DOHH2 (cell line): Measurements from ENCODE around the gene FCRL5.
"Not testable (repeated sequence)": the region's sequence is repeated elsewhere in the genome, so short reads cannot be mapped to it uniquely, and the experiment has no call there.

Experiments
- H3F3A ChIP-seq: fragments of 200-600 bp; sonication (generic), shearing (Covaris generic); 2 replicates; pipeline ENCODE4 v1.6.0; 2016; ENCODE audit warnings: antibody characterized with exemption, mild to moderate bottlenecking; ENCODE audit not compliant: control insufficient read depth, insufficient read depth
- H3K27ac ChIP-seq: fragments of 200-600 bp; sonication (generic); 2 replicates; pipeline ENCODE4 v1.5.1; 2014; ENCODE audit warnings: low read depth, mild to moderate bottlenecking, low read length, moderate library complexity
- H3K27me3 ChIP-seq: fragments of 200-600 bp; sonication (generic); 2 replicates; pipeline ENCODE4 v1.6.1; 2014; ENCODE audit warnings: mild to moderate bottlenecking, low read length, mixed read lengths; ENCODE audit not compliant: control insufficient read depth
- H3K36me3 ChIP-seq: fragments of 200-600 bp; sonication (generic); 2 replicates; pipeline ENCODE4 v1.6.1; 2014; ENCODE audit warnings: mild to moderate bottlenecking, low read length, moderate library complexity, mixed read lengths; ENCODE audit not compliant: control insufficient read depth
- H3K4me1 ChIP-seq: fragments of 200-600 bp; sonication (generic); 2 replicates; pipeline ENCODE4 v1.6.1; 2014; ENCODE audit warnings: mild to moderate bottlenecking, low read length, mixed read lengths; ENCODE audit not compliant: control insufficient read depth
- H3K4me2 ChIP-seq: fragments of 200-600 bp; sonication (generic); 2 replicates; pipeline ENCODE4 v1.6.0; 2014; ENCODE audit warnings: mild to moderate bottlenecking, low read length, moderate library complexity
- H3K4me3 ChIP-seq: fragments of 200-600 bp; sonication (generic); 2 replicates; pipeline ENCODE4 v1.5.1; 2014; ENCODE audit warnings: mild to moderate bottlenecking, low read length, mixed read lengths
- H3K79me2 ChIP-seq: fragments of 200-600 bp; sonication (generic); 2 replicates; pipeline ENCODE4 v1.6.1; 2014; ENCODE audit warnings: mild to moderate bottlenecking, low read length, mixed read lengths; ENCODE audit not compliant: control insufficient read depth
- H3K9me2 ChIP-seq: fragments of 200-600 bp; sonication (generic); replicated peaks from 2 replicates; pipeline ENCODE4 v1.6.1; 2014; ENCODE audit warnings: mild to moderate bottlenecking, low read length, mixed read lengths; ENCODE audit not compliant: control insufficient read depth
- H3K9me3 ChIP-seq: fragments of 200-600 bp; sonication (generic); 2 replicates; pipeline ENCODE4 v1.6.1; 2014; ENCODE audit warnings: antibody characterized with exemption, low read length, mixed read lengths; ENCODE audit not compliant: control insufficient read depth, insufficient read depth
- H4K20me1 ChIP-seq: fragments of 200-600 bp; sonication (generic); 2 replicates; pipeline ENCODE4 v1.6.0; 2014; ENCODE audit warnings: low read depth, mild to moderate bottlenecking, antibody characterized with exemption, low read length, moderate library complexity; ENCODE audit not compliant: control insufficient read depth, insufficient read depth
- EZH2phosphoT487 ChIP-seq: fragments of 200-600 bp; sonication (generic); IDR thresholded peaks from 2 replicates; pipeline ENCODE4 v1.6.1; 2017; ENCODE audit warnings: borderline replicate concordance, mild to moderate bottlenecking, antibody characterized with exemption, low read length, moderate library complexity, mixed read lengths
- TF ChIP-seq, protein P1 (sequence below): fragments of 200-600 bp; sonication (generic); IDR thresholded peaks from one replicate; pipeline ENCODE4 v1.5.1; 2014; ENCODE audit warnings: antibody characterized with exemption, mild to moderate bottlenecking, low read depth, low read length; ENCODE audit not compliant: poor library complexity, severe bottlenecking

The FCRL5 gene

DNA sequence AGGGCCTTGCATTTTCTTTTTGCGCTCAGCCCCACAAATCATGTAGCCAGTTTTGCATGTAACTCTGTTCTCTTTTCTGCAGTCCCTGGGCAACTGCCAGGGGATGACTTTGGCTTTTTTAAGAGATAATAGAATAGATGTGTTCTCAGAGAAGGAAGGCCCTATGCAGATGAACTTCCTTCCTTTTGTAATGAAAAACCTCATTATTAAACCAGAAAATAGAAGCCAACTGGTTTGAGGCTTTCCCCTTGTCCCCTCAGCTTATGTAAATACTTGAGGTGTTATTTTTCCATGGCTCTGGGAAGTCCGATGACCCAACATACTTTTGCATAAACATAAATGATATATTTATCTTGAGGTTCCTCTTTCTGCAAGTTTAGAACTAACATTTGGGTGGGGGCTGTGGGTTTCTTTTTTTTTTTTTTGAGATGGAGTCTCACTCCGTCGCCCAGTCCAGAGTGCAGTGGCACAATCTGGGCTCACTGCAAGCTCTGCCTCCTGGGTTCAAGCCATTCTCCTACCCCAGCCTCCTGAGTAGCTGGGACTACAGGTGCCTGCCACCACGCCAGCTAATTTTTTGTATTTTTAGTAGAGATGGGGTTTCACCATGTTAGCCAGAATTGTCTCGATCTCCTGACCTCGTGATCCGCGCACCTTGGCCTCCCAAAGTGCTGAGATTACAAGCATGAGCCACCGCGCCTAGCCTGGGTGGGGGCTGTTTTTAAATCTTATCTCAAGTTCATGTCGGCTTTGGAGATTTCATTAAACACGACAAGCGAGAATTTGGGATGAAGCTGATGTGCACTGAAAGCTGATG is 14.4 kb upstream of the FCRL5 start:
- Histone ChIP-seq H3K27me3 (peaks cover 25% of the 10 kb centered on the region), H3F3A (peaks cover 20% of the 10 kb centered on the region), H3K4me1 (peaks cover 83% of the 10 kb centered on the region), H3K9me2 (no peaks in the 10 kb centered on the region), H4K20me1 (no peaks in the 10 kb centered on the region), H3K36me3 (no peaks in the 10 kb centered on the region), H3K4me3 (peak overlapping the region; percentile 31), H3K9me3 (no peaks in the 10 kb centered on the region), H3K79me2 (no peaks in the 10 kb centered on the region), H3K4me2 (peak overlapping the region; percentile 46), H3K27ac (peak overlapping the region; percentile 43)
- TF ChIP-seq EZH2phosphoT487, result no peak
- TF ChIP-seq, protein P1, sequence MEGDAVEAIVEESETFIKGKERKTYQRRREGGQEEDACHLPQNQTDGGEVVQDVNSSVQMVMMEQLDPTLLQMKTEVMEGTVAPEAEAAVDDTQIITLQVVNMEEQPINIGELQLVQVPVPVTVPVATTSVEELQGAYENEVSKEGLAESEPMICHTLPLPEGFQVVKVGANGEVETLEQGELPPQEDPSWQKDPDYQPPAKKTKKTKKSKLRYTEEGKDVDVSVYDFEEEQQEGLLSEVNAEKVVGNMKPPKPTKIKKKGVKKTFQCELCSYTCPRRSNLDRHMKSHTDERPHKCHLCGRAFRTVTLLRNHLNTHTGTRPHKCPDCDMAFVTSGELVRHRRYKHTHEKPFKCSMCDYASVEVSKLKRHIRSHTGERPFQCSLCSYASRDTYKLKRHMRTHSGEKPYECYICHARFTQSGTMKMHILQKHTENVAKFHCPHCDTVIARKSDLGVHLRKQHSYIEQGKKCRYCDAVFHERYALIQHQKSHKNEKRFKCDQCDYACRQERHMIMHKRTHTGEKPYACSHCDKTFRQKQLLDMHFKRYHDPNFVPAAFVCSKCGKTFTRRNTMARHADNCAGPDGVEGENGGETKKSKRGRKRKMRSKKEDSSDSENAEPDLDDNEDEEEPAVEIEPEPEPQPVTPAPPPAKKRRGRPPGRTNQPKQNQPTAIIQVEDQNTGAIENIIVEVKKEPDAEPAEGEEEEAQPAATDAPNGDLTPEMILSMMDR, result no peak

DNA sequence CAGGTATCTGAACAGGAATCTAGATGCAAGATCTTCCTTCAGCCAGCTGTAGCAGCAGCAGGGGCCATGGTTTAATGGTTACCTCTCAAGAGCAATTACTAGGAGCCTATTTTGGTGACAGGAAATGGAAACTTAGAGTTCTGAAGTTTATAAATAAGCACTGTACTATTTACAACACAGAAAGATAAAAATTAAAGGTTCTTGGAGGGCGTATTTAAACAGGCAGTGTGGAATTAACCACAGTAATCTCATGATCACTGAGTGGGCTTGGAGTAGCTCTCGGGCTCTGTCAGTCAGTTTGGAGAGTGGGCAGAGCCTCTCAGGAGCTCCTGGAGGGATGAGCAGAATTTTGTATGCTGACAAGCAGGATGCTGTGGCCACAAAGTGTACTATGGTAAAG is 10.2 kb upstream of the FCRL5 start:
- Histone ChIP-seq H3K9me2 (no peaks in the 10 kb centered on the region), H3K9me3 (no peaks in the 10 kb centered on the region), H3K79me2 (no peaks in the 10 kb centered on the region), H3K36me3 (no peaks in the 10 kb centered on the region), H3F3A (peaks cover 11% of the 10 kb centered on the region), H3K4me2 (peak overlapping the region; percentile 55), H4K20me1 (no peaks in the 10 kb centered on the region), H3K4me3 (peak overlapping the region; percentile 40), H3K4me1 (peaks cover 64% of the 10 kb centered on the region), H3K27me3 (peaks cover 23% of the 10 kb centered on the region), H3K27ac (peak overlapping the region; percentile 22; the same call in 1 of the 2 replicates)
- TF ChIP-seq EZH2phosphoT487, result no peak
- TF ChIP-seq, protein P1, result no peak

DNA sequence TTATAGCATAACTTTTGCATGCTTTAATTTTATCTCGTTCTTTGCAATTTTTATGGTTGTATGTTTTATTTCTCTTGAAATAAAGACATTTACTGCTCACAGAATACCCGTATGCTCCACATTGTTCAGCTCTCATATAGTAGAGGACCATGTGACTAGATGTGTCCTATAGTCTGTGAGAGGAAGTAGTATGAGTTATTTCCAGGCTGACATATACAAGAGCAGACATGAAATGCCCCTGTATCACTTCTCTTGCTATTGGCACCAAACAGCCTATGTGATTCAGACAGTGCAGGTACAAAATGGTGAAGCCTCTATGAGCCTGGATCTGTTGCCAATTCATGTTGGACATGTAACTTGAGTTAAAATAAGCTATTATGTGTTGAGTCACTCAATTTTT is 5.8 kb upstream of the FCRL5 start:
- H3K4me3 ChIP-seq, result no peak overlapping the region
- H3K9me3 ChIP-seq, result no peaks in the 10 kb centered on the region
- H3K9me2 ChIP-seq, result no peaks in the 10 kb centered on the region
- no peaks in the 10 kb centered on the region for H3K79me2 ChIP-seq
- H3K36me3 ChIP-seq, result no peaks in the 10 kb centered on the region
- no peak for TF ChIP-seq EZH2phosphoT487
- TF ChIP-seq, protein P1, result no peak
- no peaks in the 10 kb centered on the region for H3F3A ChIP-seq
- H3K4me2 ChIP-seq, result no peak overlapping the region
- no peaks in the 10 kb centered on the region for H4K20me1 ChIP-seq
- H3K27me3 ChIP-seq, result peaks cover 10% of the 10 kb centered on the region
- H3K27ac ChIP-seq, result no peak overlapping the region
- H3K4me1 ChIP-seq, result peaks cover 32% of the 10 kb centered on the region

DNA sequence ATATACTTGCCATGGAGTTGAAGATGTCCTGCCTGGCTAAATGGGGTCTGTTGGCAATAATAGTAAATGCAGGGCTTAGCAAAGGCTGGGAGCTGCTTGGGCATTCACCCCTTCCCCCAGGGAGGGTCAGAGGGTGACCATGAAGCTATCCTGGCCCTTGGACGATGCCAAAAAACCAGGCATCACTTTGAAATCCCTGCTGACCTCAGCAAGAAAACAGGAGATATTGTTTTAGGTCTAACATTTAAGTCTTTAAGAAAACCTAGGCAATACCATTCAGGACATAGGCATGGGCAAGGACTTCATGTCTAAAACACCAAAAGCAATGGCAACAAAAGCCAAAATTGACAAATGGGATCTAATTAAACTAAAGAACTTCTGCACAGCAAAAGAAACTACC is 4.2 kb downstream of the FCRL5 start:
- H4K20me1 ChIP-seq, H3F3A ChIP-seq, H3K27ac ChIP-seq, H3K27me3 ChIP-seq, H3K36me3 ChIP-seq, H3K79me2 ChIP-seq, H3K4me2 ChIP-seq, H3K4me3 ChIP-seq, H3K9me2 ChIP-seq, H3K9me3 ChIP-seq: not testable (repeated sequence)
- H3K4me1 ChIP-seq, result peaks cover 21% of the 10 kb centered on the region
